Keratinocyte (primary cell): ENCODE measurements around the gene CD96.

Source experiments
- CTCF ChIP-seq, 3 experiments: IDR thresholded peaks in 1 of 3; conservative IDR thresholded peaks in 1 of 3; optimal IDR thresholded peaks in 1 of 3; 2 replicates in 2 of 3; 3 replicates in 1 of 3; pipeline versions ENCODE3 to v1.5.1; 2011; ENCODE audit warnings: low read length in 3 of 3, mild to moderate bottlenecking in 3 of 3, moderate library complexity in 2 of 3, control low read depth in 1 of 3, inconsistent platforms in 1 of 3; ENCODE audit not compliant: insufficient read depth in 2 of 3; ENCODE audit errors: extremely low read depth in 1 of 3
- EZH2 ChIP-seq: IDR thresholded peaks from one replicate; pipeline ENCODE4 v1.6.1; 2012; ENCODE audit warnings: inconsistent platforms, mild to moderate bottlenecking, low read length, moderate library complexity

- TF ChIP-seq CTCF (optimal IDR thresholded peaks at IDR 0.05 in 1 of 3, IDR thresholded peaks at IDR 0.05 in 1 of 3, conservative IDR thresholded peaks at IDR 0.05 in 1 of 3; ENCODE audit: extremely low read depth in 1 of 3, insufficient read depth in 2 of 3, low read length in 3 of 3) (peak in 1 of 3 experiments; percentile 15), EZH2 (no peak)
Observed at GRCh38 chr3:111570404-111571030, 28.5 kb downstream of the CD96 start.
